OCI-LY3 (cell line): ENCODE data around the gene MAGED2.

Experiments used
- EZH2phosphoT487 ChIP-seq: fragments of 200-600 bp; shearing (Covaris generic); IDR thresholded peaks from 2 replicates; pipeline ENCODE4 v1.6.1; 2018; ENCODE audit warnings: antibody characterized with exemption, mixed run types, low read depth
- TF ChIP-seq, protein P1 (sequence below): fragments of 200-600, 300-600 bp; sonication (generic); IDR thresholded peaks from 2 replicates; pipeline ENCODE4 v1.5.1; 2014; ENCODE audit warnings: antibody characterized with exemption, low read length, low read depth

DNA sequence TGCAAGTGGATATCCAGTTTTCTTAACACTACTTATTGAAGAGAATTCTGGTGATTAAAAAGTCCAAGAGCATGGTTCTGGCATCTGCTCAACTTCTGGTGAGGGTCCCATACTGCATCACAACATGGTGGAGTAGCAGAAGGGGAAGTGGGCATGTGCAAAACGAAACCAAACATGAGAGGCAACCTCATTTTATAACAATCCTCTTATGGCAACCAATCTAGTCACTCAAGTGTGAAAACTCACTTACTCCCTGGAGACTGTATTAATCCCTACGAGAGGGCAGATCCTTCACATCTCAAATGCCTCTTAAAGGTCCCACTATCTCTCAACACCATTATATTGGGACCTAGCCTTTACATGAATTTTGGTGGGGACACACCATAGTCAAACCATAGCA lies 57.7 kb downstream of the MAGED2 start:
- TF ChIP-seq, protein P1, sequence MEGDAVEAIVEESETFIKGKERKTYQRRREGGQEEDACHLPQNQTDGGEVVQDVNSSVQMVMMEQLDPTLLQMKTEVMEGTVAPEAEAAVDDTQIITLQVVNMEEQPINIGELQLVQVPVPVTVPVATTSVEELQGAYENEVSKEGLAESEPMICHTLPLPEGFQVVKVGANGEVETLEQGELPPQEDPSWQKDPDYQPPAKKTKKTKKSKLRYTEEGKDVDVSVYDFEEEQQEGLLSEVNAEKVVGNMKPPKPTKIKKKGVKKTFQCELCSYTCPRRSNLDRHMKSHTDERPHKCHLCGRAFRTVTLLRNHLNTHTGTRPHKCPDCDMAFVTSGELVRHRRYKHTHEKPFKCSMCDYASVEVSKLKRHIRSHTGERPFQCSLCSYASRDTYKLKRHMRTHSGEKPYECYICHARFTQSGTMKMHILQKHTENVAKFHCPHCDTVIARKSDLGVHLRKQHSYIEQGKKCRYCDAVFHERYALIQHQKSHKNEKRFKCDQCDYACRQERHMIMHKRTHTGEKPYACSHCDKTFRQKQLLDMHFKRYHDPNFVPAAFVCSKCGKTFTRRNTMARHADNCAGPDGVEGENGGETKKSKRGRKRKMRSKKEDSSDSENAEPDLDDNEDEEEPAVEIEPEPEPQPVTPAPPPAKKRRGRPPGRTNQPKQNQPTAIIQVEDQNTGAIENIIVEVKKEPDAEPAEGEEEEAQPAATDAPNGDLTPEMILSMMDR, result no peak
- no peak for TF ChIP-seq EZH2phosphoT487
